HG03097 (cell line): Measurements from ENCODE around the gene MORF4L2.

Experiments
- ATAC-seq: cut with Tn5 transposase; IDR thresholded peaks from one replicate; pipeline ENCODE4 v1.9.1; 2021; ENCODE audit not compliant: unreplicated experiment, low FRiP score

Gene MORF4L2

GRCh38 chrX:103637604-103638338, 48.7 kb downstream of the MORF4L2 start:
- no peak for ATAC-seq

- no peak for ATAC-seq
These were observed 51.1 kb downstream of the MORF4L2 start for GRCh38 chrX:103635436-103635835.

- no peak for ATAC-seq
These were observed 55.4 kb downstream of the MORF4L2 start for GRCh38 chrX:103631145-103631544.

DNA sequence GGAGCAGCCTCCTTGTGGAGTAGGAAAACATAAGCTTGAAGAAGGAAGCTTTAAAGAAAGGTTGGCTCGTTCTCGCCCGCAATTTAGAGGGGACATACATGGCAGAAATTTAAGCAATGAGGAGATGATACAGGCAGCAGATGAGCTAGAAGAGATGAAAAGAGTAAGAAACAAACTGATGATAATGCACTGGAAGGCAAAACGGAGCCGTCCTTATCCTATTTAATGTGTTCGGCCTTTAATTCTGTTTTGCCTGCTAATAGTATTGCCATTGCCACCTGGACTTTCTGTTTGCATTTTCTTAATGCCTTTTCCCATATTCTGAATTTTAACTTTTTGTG, 56.4 kb downstream of the MORF4L2 start:
- ATAC-seq, result no peak

GRCh38 chrX:103629318-103630170, 57.0 kb downstream of the MORF4L2 start:
- ATAC-seq, result no peak

- no peak for ATAC-seq
These were observed 57.8 kb downstream of the MORF4L2 start, which contains the start of gene TCEAL1 for GRCh38 chrX:103628386-103629317. TCEAL1 (plus strand) TSS chrX:103628975; CDS start chrX:103629917, 942 bp downstream.

GRCh38 chrX:103626855-103627254, 59.6 kb downstream of the MORF4L2 start:
- ATAC-seq, result no peak
